H1 (cell line): ENCODE measurements around the gene GABRR2. TPM values are rescaled to one million over a fixed set of nuclear protein-coding genes. Genes with fewer than 3 reads are reported as not detected.

ENCODE experiments used
- CTCF ChIA-PET: fragments of 300-600 bp; sonication (Branson Sonifier 250); formaldehyde crosslinking; loops from one replicate; lab custom pipeline; 2021; ENCODE audit not compliant: partially characterized antibody; lab: Charles Lee
- POLR2A ChIA-PET: fragments of 300-600 bp; sonication (Branson Sonifier 250); formaldehyde crosslinking; loops from one replicate; lab custom pipeline; 2021; ENCODE audit warnings: inconsistent platforms; ENCODE audit not compliant: partially characterized antibody; lab: Charles Lee
- DNase-seq, 2 experiments: peaks; one replicate each; pipeline versions ENCODE4 v3.0.0 to v3.0.0-alpha.2; 2010 to 2022; ENCODE audit warnings: low spot score in 2 of 2, low read depth in 1 of 2, mixed read lengths in 1 of 2
- FAIRE-seq: peaks from 2 replicates; lab custom pipeline; 2011; peaks lifted over from hg19 to GRCh38; lab: Jason Lieb, UNC
- H2AFZ ChIP-seq: 2 replicates; pipeline ENCODE4 v1.8.1; 2012; ENCODE audit warnings: low read length, inconsistent platforms
- H2AK5ac ChIP-seq: 2 replicates; pipeline ENCODE4 v1.6.1; 2013; ENCODE audit warnings: low read depth, low read length
- H2BK120ac ChIP-seq: replicated peaks from 2 replicates; pipeline ENCODE3; 2013; ENCODE audit warnings: low read depth, low read length, inconsistent platforms
- H2BK12ac ChIP-seq: 2 replicates; pipeline ENCODE4 v1.6.1; 2013; ENCODE audit warnings: low read depth, low read length
- H2BK15ac ChIP-seq: 2 replicates; pipeline ENCODE4 v1.6.1; 2013; ENCODE audit warnings: low read length
- H2BK20ac ChIP-seq: 2 replicates; pipeline ENCODE4 v1.6.1; 2013; ENCODE audit warnings: low read length
- H2BK5ac ChIP-seq: 2 replicates; pipeline ENCODE4 v1.6.1; 2013; ENCODE audit warnings: low read depth, low read length
- H3K14ac ChIP-seq: 2 replicates; pipeline ENCODE4 v1.6.1; 2013; ENCODE audit warnings: inconsistent platforms; ENCODE audit not compliant: insufficient read length
- H3K18ac ChIP-seq: 2 replicates; pipeline ENCODE4 v1.6.1; 2013; ENCODE audit warnings: low read length; ENCODE audit errors: extremely low read depth
- H3K23ac ChIP-seq: 2 replicates; pipeline ENCODE4 v1.6.1; 2013; ENCODE audit warnings: inconsistent platforms; ENCODE audit not compliant: insufficient read length
- H3K23me2 ChIP-seq: 2 replicates; pipeline ENCODE4 v1.6.1; 2013; ENCODE audit warnings: low read depth, low read length
- H3K27ac ChIP-seq: 2 replicates; pipeline ENCODE4 v1.6.1; 2011; ENCODE audit warnings: low read depth, low read length, inconsistent platforms
- H3K27me3 ChIP-seq, 4 experiments: replicated peaks in 1 of 4; 1 replicate in 1 of 4; 2 replicates in 3 of 4; pipeline versions ENCODE4 v1.6.1 to v1.8.1; 2011 to 2013; ENCODE audit warnings: low read length in 3 of 4, mild to moderate bottlenecking in 3 of 4, inconsistent platforms in 2 of 4, mixed read lengths in 2 of 4, moderate library complexity in 1 of 4; ENCODE audit not compliant: control insufficient read depth in 3 of 4, insufficient read depth in 3 of 4; ENCODE audit errors: extremely low read depth in 1 of 4
- H3K36me3 ChIP-seq, 4 experiments: 2 replicates each; pipeline versions ENCODE4 v1.6.1 to v1.8.1; 2011 to 2013; ENCODE audit warnings: mild to moderate bottlenecking in 4 of 4, low read length in 3 of 4, moderate library complexity in 2 of 4, control low read depth in 1 of 4, inconsistent platforms in 1 of 4; ENCODE audit not compliant: insufficient read depth in 4 of 4, control insufficient read depth in 2 of 4
- H3K4ac ChIP-seq: replicated peaks from 2 replicates; pipeline ENCODE3; 2013; ENCODE audit warnings: low read length, low read depth, mixed read lengths, inconsistent platforms; ENCODE audit not compliant: insufficient read length
- H3K4me1 ChIP-seq, 4 experiments: replicated peaks in 1 of 4; 1 replicate in 1 of 4; 2 replicates in 3 of 4; pipeline versions ENCODE4 v1.6.1 to v1.8.1; 2011 to 2013; ENCODE audit warnings: low read length in 3 of 4, inconsistent platforms in 2 of 4, mixed read lengths in 1 of 4; ENCODE audit not compliant: insufficient read depth in 4 of 4, control insufficient read depth in 3 of 4
- H3K4me2 ChIP-seq, 2 experiments: 2 replicates each; pipeline versions ENCODE4 v1.6.1 to v1.8.1; 2011 to 2013; ENCODE audit warnings: low read depth in 2 of 2, low read length in 2 of 2, control low read depth in 1 of 2, inconsistent platforms in 1 of 2, mild to moderate bottlenecking in 1 of 2; ENCODE audit not compliant: insufficient read depth in 1 of 2
- H3K4me3 ChIP-seq, 4 experiments: fragments of 200-600, 300-600 bp in 1 of 4; sonication (generic), shearing (Covaris generic), sonication (Bioruptor Twin) in 1 of 4; 2 replicates each; pipeline versions ENCODE4 v1.5.1 to v1.8.1; 2011 to 2016; ENCODE audit warnings: low read length in 4 of 4, low read depth in 3 of 4, control low read depth in 2 of 4, inconsistent platforms in 2 of 4, mild to moderate bottlenecking in 2 of 4, mixed read lengths in 1 of 4, moderate library complexity in 1 of 4; ENCODE audit not compliant: insufficient read depth in 2 of 4; ENCODE audit errors: extremely low read depth in 1 of 4
- H3K56ac ChIP-seq: replicated peaks from 2 replicates; pipeline ENCODE3; 2013; ENCODE audit warnings: low read depth, mild to moderate bottlenecking, mixed read lengths, low read length, inconsistent platforms; ENCODE audit not compliant: insufficient read length
- H3K79me1 ChIP-seq: 2 replicates; pipeline ENCODE4 v1.6.1; 2013; ENCODE audit warnings: low read depth, low read length, control low read depth
- H3K79me2 ChIP-seq, 2 experiments: 2 replicates each; pipeline versions ENCODE4 v1.6.1 to v1.8.1; 2012 to 2013; ENCODE audit warnings: low read length in 2 of 2, mild to moderate bottlenecking in 2 of 2, inconsistent platforms in 1 of 2; ENCODE audit not compliant: insufficient read depth in 2 of 2, control insufficient read depth in 1 of 2
- H3K9ac ChIP-seq, 4 experiments: replicated peaks in 1 of 4; 1 replicate in 1 of 4; 2 replicates in 3 of 4; pipeline versions ENCODE4 v1.6.1 to v1.8.1; 2011 to 2013; ENCODE audit warnings: low read depth in 3 of 4, low read length in 3 of 4, control low read depth in 2 of 4, mild to moderate bottlenecking in 2 of 4, moderate library complexity in 2 of 4, inconsistent platforms in 1 of 4; ENCODE audit errors: extremely low read depth in 1 of 4
- H3K9me3 ChIP-seq, 2 experiments: 2 replicates each; pipeline versions ENCODE4 v1.6.1 to v1.8.1; 2012 to 2013; ENCODE audit warnings: mild to moderate bottlenecking in 2 of 2, moderate library complexity in 2 of 2, control low read depth in 1 of 2, inconsistent platforms in 1 of 2, low read depth in 1 of 2, low read length in 1 of 2, mixed read lengths in 1 of 2; ENCODE audit not compliant: insufficient read depth in 2 of 2
- H4K20me1 ChIP-seq, 2 experiments: replicated peaks in 1 of 2; 2 replicates each; pipeline versions ENCODE3 to v1.8.1; 2011 to 2013; ENCODE audit warnings: inconsistent platforms in 2 of 2, low read length in 2 of 2, mild to moderate bottlenecking in 1 of 2; ENCODE audit not compliant: insufficient read depth in 2 of 2, control insufficient read depth in 1 of 2
- H4K5ac ChIP-seq: 2 replicates; pipeline ENCODE4 v1.6.1; 2013; ENCODE audit warnings: low read length, low read depth, mixed read lengths, inconsistent platforms; ENCODE audit not compliant: insufficient read length
- H4K8ac ChIP-seq: 2 replicates; pipeline ENCODE4 v1.8.0; 2013; ENCODE audit warnings: mild to moderate bottlenecking, moderate library complexity, low read length, inconsistent platforms; ENCODE audit not compliant: insufficient read depth; ENCODE audit errors: extremely low read depth
- H4K91ac ChIP-seq: replicated peaks from 2 replicates; pipeline ENCODE3; 2013; ENCODE audit warnings: low read length, mixed read lengths, inconsistent platforms; ENCODE audit not compliant: insufficient read length
- CTBP2 ChIP-seq: IDR thresholded peaks from 2 replicates; pipeline ENCODE4 v1.7.0; 2011; ENCODE audit warnings: borderline replicate concordance, mild to moderate bottlenecking, moderate library complexity, mixed read lengths, low read length; ENCODE audit not compliant: insufficient read depth, insufficient read length
- CTCF ChIP-seq, 3 experiments: IDR thresholded peaks; 1 replicate in 2 of 3; 2 replicates in 1 of 3; pipeline versions ENCODE4 v1.5.1 to v1.6.1; 2011; ENCODE audit warnings: low read length in 3 of 3, mild to moderate bottlenecking in 3 of 3, inconsistent platforms in 2 of 3, low read depth in 1 of 3, moderate library complexity in 1 of 3; ENCODE audit not compliant: insufficient read depth in 1 of 3; ENCODE audit errors: control extremely low read depth in 1 of 3
- FOSL1 ChIP-seq: IDR thresholded peaks from 2 replicates; pipeline ENCODE4 v1.6.1; 2011; ENCODE audit warnings: mild to moderate bottlenecking, low read depth, low read length, moderate library complexity; ENCODE audit not compliant: insufficient read depth
- GTF2F1 ChIP-seq: IDR thresholded peaks from 2 replicates; pipeline ENCODE4 v1.6.1; 2012; ENCODE audit warnings: low read depth, low read length, improper control_type of control experiment, borderline replicate concordance
- MAX ChIP-seq: IDR thresholded peaks from 2 replicates; pipeline ENCODE4 v1.6.1; 2012; ENCODE audit warnings: inconsistent platforms
- RBBP5 ChIP-seq: IDR thresholded peaks from 2 replicates; pipeline ENCODE4 v1.7.1; 2012; ENCODE audit warnings: low read depth, mild to moderate bottlenecking, inconsistent platforms, low read length, moderate library complexity, borderline replicate concordance
- SIN3A ChIP-seq, 2 experiments: IDR thresholded peaks in 1 of 2; conservative IDR thresholded peaks in 1 of 2; 2 replicates each; pipeline ENCODE4 v1.6.1; 2011 to 2012; ENCODE audit warnings: low read length in 2 of 2, improper control_type of control experiment in 1 of 2, low read depth in 1 of 2, mild to moderate bottlenecking in 1 of 2
- SIX5 ChIP-seq: IDR thresholded peaks from 2 replicates; pipeline ENCODE4 v1.6.1; 2011; ENCODE audit warnings: mild to moderate bottlenecking, low read depth, low read length
- WGBS, 2 experiments: shearing (Covaris generic) in 1 of 2; methylation state at CpG; one replicate each; pipeline versions ENCODE4 v1.1.6 to v1.1.7; 2013 to 2015; ENCODE audit warnings: low lambda C conversion rate in 2 of 2, mixed read lengths in 2 of 2, inconsistent platforms in 1 of 2, low coverage in 1 of 2, missing lambda C conversion rate in 1 of 2; ENCODE audit not compliant: insufficient replicate concordance in 2 of 2, insufficient coverage in 1 of 2, insufficient read length in 1 of 2; ENCODE audit errors: extremely low coverage in 1 of 2, missing lambda C conversion rate in 1 of 2; 5-methylcytosine and 5-hydroxymethylcytosine counted together
- polyA plus RNA-seq, 7 experiments: library from polyadenylated mRNA; depleted of rRNA in 3 of 7; stranded (reverse) in 5 of 7; unstranded in 2 of 7; fragments of >200 nt in 5 of 7; fragments of 200-250 nt in 2 of 7; gene quantifications; 1 replicate in 5 of 7; 2 replicates in 1 of 7; 4 replicates in 1 of 7; pipeline versions ENCODE4 v1.2.1 to v1.2.3, GENCODE V29; 2011 to 2013; ENCODE audit warnings: missing spikeins in 2 of 7, mixed read lengths in 2 of 7
- total RNA-seq: library from RNA; stranded (reverse); fragmentation: NEBNext Ultra II Directional; extraction: Animal tissue kit (Norgen Biotek cat#: 25700); gene quantifications from 2 replicates; pipeline ENCODE4 v1.2.1, GENCODE V29; 2021

The GABRR2 gene
- total and polyA plus RNA-seq, 2 of the 8 experiments (the other 6 are each of a cell fraction or from before 2014, with no cell fraction given): not detected

- no peak overlapping the region for H2BK120ac ChIP-seq
- H2BK15ac ChIP-seq: no peak overlapping the region
- no peak overlapping the region for H3K18ac ChIP-seq
- POLR2A ChIA-PET: no interaction called here
- H3K36me3 ChIP-seq: no peaks in the 10 kb centered on the region
- H2BK12ac ChIP-seq: no peak overlapping the region; the same call in 1 of the 2 replicates
- H2BK5ac ChIP-seq: no peak overlapping the region; the same call in 1 of the 2 replicates
- H3K27me3 ChIP-seq: peaks cover 0 to 1% (median 0%) of the 10 kb centered on the region in 4 experiments; a peak in 1 of 7 replicates
- no peak overlapping the region for H3K14ac ChIP-seq
- H3K27ac ChIP-seq: no peak overlapping the region
- no peak overlapping the region for H3K4me3 ChIP-seq
- WGBS, 2 experiments: 72% methylated on average over 10 of the region's 10 CpGs; no CpG with 5 or more reads in 1 of the 2 experiments
- H2AFZ ChIP-seq: 0 out of 2 replicates have a peak overlapping the region, but pooled peaks have one; percentile 45
- no peak overlapping the region for H4K8ac ChIP-seq
- H3K4me2 ChIP-seq: no peak overlapping the region
- H3K79me2 ChIP-seq: no peaks in the 10 kb centered on the region
- H3K23ac ChIP-seq: no peak overlapping the region
- no peaks in the 10 kb centered on the region for H3K9me3 ChIP-seq
- H3K9ac ChIP-seq: no peak overlapping the region
- H2AK5ac ChIP-seq: no peak overlapping the region
- H2BK20ac ChIP-seq: no peak overlapping the region
- FAIRE-seq (peak; percentile 98), DNase-seq (peak; percentile 49 to 81)
- peaks cover 0 to 11% (median 2%) of the 10 kb centered on the region in 4 experiments; a peak in 4 of 7 replicates for H3K4me1 ChIP-seq
- no peaks in the 10 kb centered on the region for H3K23me2 ChIP-seq
- no peaks in the 10 kb centered on the region for H3K79me1 ChIP-seq
- H3K4ac ChIP-seq: no peak overlapping the region
- CTCF ChIA-PET: interaction anchor here (0.5 to 4.0 kb wide), 36 partner anchors 9 to 305 kb away, joined by 3 to 57 read pairs (median 4); no protein-coding TSS in a partner anchor
- no peak overlapping the region for H4K91ac ChIP-seq
- no peaks in the 10 kb centered on the region for H4K20me1 ChIP-seq
- no peak overlapping the region for H3K56ac ChIP-seq
- H4K5ac ChIP-seq: no peak overlapping the region
- TF ChIP-seq SIX5 (no peak), GTF2F1 (no peak), RBBP5 (no peak), CTCF (IDR thresholded peaks at IDR 0.05; ENCODE audit: control extremely low read depth in 1 of 3, insufficient read depth in 1 of 3, low read depth in 1 of 3, low read length in 3 of 3) (peak; percentile 67 to 98 (median 96)), SIN3A (conservative IDR thresholded peaks at IDR 0.05 in 1 of 2, IDR thresholded peaks at IDR 0.05 in 1 of 2; ENCODE audit: low read depth in 1 of 2, low read length in 2 of 2) (no peak), FOSL1 (no peak), CTBP2 (no peak), MAX (no peak)
These were observed 33.3 kb downstream of the GABRR2 start for GRCh38 chr6:89281779-89282246.
